Epithelial cell of umbilical artery (primary cell): ENCODE results near the gene SLC25A53. TPM values are rescaled to one million over a fixed set of nuclear protein-coding genes. Genes with fewer than 3 reads are reported as not detected.

Experiments used
- total RNA-seq: library from RNA; depleted of rRNA; stranded (reverse); fragments of >200 nt; gene quantifications from 2 replicates; pipeline ENCODE4 v1.2.3, GENCODE V29; 2014

Gene SLC25A53
- total RNA-seq = 4.9 and 8.4 TPM in 2 replicates

GRCh38 chrX:104156630-104157529, at the start of gene SLC25A53:
Gene SLC25A53 (minus strand): TSS chrX:104157009. CDS start chrX:104105257, 51,752 bp downstream.

GRCh38 chrX:104165894-104166734, 9.3 kb upstream of the SLC25A53 start, which contains the start of gene FAM199X:
Gene FAM199X (plus strand): TSS chrX:104166453. CDS start chrX:104166786, 333 bp downstream.

GRCh38 chrX:104112326-104112951, 44.4 kb downstream of the SLC25A53 start, which contains the start of gene ZCCHC18:
Gene ZCCHC18 (plus strand): TSS chrX:104112523. CDS start chrX:104114112, 1,589 bp downstream.

GRCh38 chrX:104075778-104076445, 80.9 kb downstream of the SLC25A53 start, which contains the start of gene TMSB15C:
Gene TMSB15C (minus strand): TSS chrX:104076236.

Other genes starting within 250 kb of the SLC25A53 start
- gene TMSB15B, start 194.4 kb downstream of the SLC25A53 start, total RNA-seq = 8.4 and 10.7 TPM in 2 replicates
- not detected in 2 replicates for gene H2BW1, start 143.3 kb downstream of the SLC25A53 start, total RNA-seq
- not detected in 2 replicates for gene H2BW2, start 117.1 kb downstream of the SLC25A53 start, total RNA-seq
- 3.2 and 6.5 TPM in 2 replicates for gene TMSB15C, start 80.8 kb downstream of the SLC25A53 start, total RNA-seq
- gene ZCCHC18, start 44.5 kb downstream of the SLC25A53 start, total RNA-seq = 1.3 and 2.9 TPM in 2 replicates
- 28.3 and 31.3 TPM in 2 replicates for gene FAM199X, start 9.4 kb upstream of the SLC25A53 start, total RNA-seq
- not detected in 2 replicates for gene ESX1, start 97.9 kb upstream of the SLC25A53 start, total RNA-seq